Transverse colon (tissue), 3 donors: ENCODE measurements around the gene ACTN1.

Source experiments
- CTCF ChIP-seq, 5 experiments: fragments of 200-600 bp in 3 of 5; fragments of 450-650 bp in 2 of 5; sonication (generic) in 3 of 5; IDR thresholded peaks; 1 replicate in 2 of 5; 2 replicates in 3 of 5; pipeline ENCODE4 v1.5.1; 2016 to 2017; ENCODE audit warnings: antibody characterized with exemption in 5 of 5, inconsistent platforms in 3 of 5, mild to moderate bottlenecking in 2 of 5, moderate library complexity in 1 of 5
- POLR2A ChIP-seq: fragments of 450-650 bp; IDR thresholded peaks from one replicate; pipeline ENCODE4 v1.6.1; 2016; ENCODE audit warnings: antibody characterized with exemption, mild to moderate bottlenecking, moderate library complexity

GRCh38 chr14:68941820-68942219, 37.3 kb downstream of the ACTN1 start:
- peak in 4 of 5 experiments; percentile 4 to 26 (median 20) for TF ChIP-seq CTCF (IDR thresholded peaks at IDR 0.05)
- TF ChIP-seq POLR2A, result no peak
